ENCODE measurements around the gene SPSB1. TPM values are rescaled to one million over a fixed set of nuclear protein-coding genes. Genes with fewer than 3 reads are reported as not detected.

Gene SPSB1
- total and polyA plus RNA-seq, 10 donors, result 1.3 to 7.9 (median 4.1) TPM

DNA sequence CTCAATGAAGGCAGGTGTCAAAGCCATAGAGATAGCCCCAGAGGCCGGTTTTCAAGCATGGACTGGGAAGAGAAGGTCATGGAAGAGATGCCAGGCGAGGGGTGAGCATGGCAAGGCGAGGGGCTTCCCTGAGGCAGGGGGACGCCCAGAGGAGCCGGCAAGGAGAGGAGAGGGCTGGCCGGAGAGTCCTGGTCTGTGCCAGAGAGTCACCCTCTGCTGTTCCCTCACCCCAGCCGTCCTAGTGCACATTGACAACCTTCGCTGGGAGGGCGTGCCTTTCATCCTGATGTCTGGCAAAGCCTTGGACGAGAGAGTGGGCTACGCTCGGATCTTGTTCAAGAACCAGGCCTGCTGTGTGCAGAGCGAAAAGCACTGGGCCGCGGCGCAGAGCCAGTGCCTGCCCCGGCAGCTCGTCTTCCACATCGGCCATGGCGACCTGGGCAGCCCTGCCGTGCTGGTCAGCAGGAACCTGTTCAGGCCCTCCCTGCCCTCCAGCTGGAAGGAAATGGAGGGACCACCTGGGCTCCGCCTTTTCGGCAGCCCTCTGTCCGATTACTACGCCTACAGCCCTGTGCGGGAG lies 29.3 kb upstream of the SPSB1 start:
- Histone ChIP-seq H3K4me1 (peaks cover 0 to 31% (median 4%) of the 10 kb centered on the region in 6 donors), H3K4me3 (no peak overlapping the region), H3K36me3 (peaks cover 0 to 74% (median 42%) of the 10 kb centered on the region in 6 donors), H3K27me3 (replicated peaks in 1 of 7) (no peaks in the 10 kb centered on the region), H3K9me3 (no peaks in the 10 kb centered on the region), H3K27ac (no peak overlapping the region)
- DNase-seq, result peak; percentile 52
- WGBS, 5 donors, result 93 to 97% (median 94%) methylated on average over 26 of the region's 26 CpGs
- intact Hi-C loops (cut with DNase I; ENCODE audit: low total_unique reads), result no loop called here
- TF ChIP-seq, protein P1, sequence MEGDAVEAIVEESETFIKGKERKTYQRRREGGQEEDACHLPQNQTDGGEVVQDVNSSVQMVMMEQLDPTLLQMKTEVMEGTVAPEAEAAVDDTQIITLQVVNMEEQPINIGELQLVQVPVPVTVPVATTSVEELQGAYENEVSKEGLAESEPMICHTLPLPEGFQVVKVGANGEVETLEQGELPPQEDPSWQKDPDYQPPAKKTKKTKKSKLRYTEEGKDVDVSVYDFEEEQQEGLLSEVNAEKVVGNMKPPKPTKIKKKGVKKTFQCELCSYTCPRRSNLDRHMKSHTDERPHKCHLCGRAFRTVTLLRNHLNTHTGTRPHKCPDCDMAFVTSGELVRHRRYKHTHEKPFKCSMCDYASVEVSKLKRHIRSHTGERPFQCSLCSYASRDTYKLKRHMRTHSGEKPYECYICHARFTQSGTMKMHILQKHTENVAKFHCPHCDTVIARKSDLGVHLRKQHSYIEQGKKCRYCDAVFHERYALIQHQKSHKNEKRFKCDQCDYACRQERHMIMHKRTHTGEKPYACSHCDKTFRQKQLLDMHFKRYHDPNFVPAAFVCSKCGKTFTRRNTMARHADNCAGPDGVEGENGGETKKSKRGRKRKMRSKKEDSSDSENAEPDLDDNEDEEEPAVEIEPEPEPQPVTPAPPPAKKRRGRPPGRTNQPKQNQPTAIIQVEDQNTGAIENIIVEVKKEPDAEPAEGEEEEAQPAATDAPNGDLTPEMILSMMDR (IDR thresholded peaks at IDR 0.05 in 8 of 11, conservative IDR thresholded peaks at IDR 0.05 in 3 of 11), result no peak
- no peak for TF ChIP-seq POLR2AphosphoS5 (IDR thresholded peaks at IDR 0.05)
- TF ChIP-seq POLR2A (IDR thresholded peaks at IDR 0.05), result no peak

DNA sequence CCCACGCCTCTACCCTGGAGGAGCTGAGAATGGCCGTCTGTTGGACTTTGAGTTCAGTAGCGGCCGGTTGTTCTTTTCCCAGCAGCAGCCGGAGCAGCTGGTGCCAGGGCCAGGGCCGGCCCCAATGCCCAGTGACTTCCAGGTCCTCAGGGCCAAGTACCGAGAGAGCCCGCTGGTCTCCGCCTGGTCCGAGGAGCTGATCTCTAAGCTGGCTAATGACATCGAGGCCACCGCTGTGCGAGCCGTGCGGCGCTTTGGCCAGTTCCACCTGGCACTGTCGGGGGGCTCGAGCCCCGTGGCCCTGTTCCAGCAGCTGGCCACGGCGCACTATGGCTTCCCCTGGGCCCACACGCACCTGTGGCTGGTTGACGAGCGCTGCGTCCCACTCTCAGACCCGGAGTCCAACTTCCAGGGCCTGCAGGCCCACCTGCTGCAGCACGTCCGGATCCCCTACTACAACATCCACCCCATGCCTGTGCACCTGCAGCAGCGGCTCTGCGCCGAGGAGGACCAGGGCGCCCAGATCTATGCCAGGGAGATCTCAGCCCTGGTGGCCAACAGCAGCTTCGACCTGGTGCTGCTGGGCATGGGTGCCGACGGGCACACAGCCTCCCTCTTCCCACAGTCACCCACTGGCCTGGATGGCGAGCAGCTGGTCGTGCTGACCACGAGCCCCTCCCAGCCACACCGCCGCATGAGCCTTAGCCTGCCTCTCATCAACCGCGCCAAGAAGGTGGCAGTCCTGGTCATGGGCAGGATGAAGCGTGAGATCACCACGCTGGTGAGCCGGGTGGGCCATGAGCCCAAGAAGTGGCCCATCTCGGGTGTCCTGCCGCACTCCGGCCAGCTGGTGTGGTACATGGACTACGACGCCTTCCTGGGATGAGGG lies 28.5 kb upstream of the SPSB1 start:
- intact Hi-C loops (cut with DNase I; ENCODE audit: low total_unique reads), result no loop called here
- DNase-seq, result peak; percentile 40
- Histone ChIP-seq H3K9me3 (no peaks in the 10 kb centered on the region), H3K27me3 (replicated peaks in 1 of 7) (no peaks in the 10 kb centered on the region), H3K27ac (no peak overlapping the region), H3K4me1 (peaks cover 0 to 37% (median 8%) of the 10 kb centered on the region in 6 donors), H3K36me3 (peaks cover 0 to 83% (median 43%) of the 10 kb centered on the region in 6 donors), H3K4me3 (no peak overlapping the region)
- 93 to 97% (median 94%) methylated on average over 32 to 50 of the region's 50 CpGs for WGBS, 5 donors
- TF ChIP-seq POLR2AphosphoS5 (IDR thresholded peaks at IDR 0.05), result peak in 1 of 3 donors; percentile 54
- TF ChIP-seq, protein P1 (IDR thresholded peaks at IDR 0.05 in 8 of 11, conservative IDR thresholded peaks at IDR 0.05 in 3 of 11), result no peak

DNA sequence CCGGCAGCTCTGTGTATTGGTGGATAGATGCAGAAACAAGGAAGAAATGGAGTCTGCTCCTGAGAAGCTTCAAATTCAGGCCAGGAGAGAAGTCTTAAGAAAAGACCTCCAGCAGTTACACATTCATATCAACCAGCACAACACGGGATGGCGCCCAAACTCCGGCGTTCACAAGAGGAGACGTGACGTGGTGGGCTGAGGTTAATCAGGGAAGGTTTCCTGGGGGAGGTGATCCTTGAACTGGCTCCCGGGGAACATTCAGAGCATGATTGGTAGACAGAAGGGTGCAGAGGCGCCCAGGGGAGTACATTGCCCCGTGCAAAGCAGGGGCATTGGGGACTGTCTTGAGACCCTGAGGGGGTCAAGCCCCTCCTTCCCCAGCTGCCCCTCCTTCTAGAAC lies 27.7 kb upstream of the SPSB1 start:
- Histone ChIP-seq H3K4me1 (peaks cover 0 to 43% (median 10%) of the 10 kb centered on the region in 6 donors), H3K4me3 (no peak overlapping the region), H3K27ac (no peak overlapping the region), H3K36me3 (peaks cover 0 to 91% (median 47%) of the 10 kb centered on the region in 6 donors), H3K9me3 (no peaks in the 10 kb centered on the region), H3K27me3 (replicated peaks in 1 of 7) (no peaks in the 10 kb centered on the region)
- TF ChIP-seq POLR2AphosphoS5 (IDR thresholded peaks at IDR 0.05), result no peak
- TF ChIP-seq, protein P1 (IDR thresholded peaks at IDR 0.05 in 8 of 11, conservative IDR thresholded peaks at IDR 0.05 in 3 of 11), result no peak
- 92 to 94% (median 94%) methylated on average over 10 of the region's 10 CpGs for WGBS, 5 donors
- intact Hi-C loops (cut with DNase I; ENCODE audit: low total_unique reads), result no loop called here
- DNase-seq, result no peak

DNA sequence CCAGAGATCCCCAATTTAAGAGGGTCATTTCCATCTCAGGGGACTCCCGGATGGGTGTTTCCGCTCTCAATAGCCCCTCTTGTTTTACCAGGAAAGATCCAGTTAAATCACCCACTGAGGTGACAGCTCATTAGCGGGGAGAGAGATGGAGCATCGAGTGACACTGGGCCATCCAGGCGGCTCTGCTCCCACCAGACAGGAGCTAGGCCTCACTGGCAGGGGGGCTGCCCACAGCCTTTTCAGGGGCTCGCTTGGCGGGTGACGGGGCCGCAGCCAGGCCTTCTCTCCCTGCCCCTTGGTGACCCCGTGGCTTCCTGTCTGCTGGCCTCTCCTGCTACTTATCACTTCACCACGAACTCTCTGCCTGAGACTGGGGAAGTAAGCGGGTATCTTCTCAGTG lies 26.7 kb upstream of the SPSB1 start:
- Histone ChIP-seq H3K27me3 (replicated peaks in 1 of 7) (no peaks in the 10 kb centered on the region), H3K4me3 (no peak overlapping the region), H3K27ac (no peak overlapping the region), H3K36me3 (peaks cover 0 to 94% (median 47%) of the 10 kb centered on the region in 6 donors), H3K9me3 (no peaks in the 10 kb centered on the region), H3K4me1 (peaks cover 0 to 37% (median 10%) of the 10 kb centered on the region in 6 donors)
- TF ChIP-seq POLR2A (IDR thresholded peaks at IDR 0.05) (no peak), POLR2AphosphoS5 (IDR thresholded peaks at IDR 0.05) (peak in 1 of 3 donors; percentile 27)
- TF ChIP-seq, protein P1 (IDR thresholded peaks at IDR 0.05 in 8 of 11, conservative IDR thresholded peaks at IDR 0.05 in 3 of 11), result no peak
- WGBS, 5 donors, result 66 to 74% (median 68%) methylated on average over 8 to 12 of the region's 12 CpGs
- intact Hi-C loops (cut with DNase I; ENCODE audit: low total_unique reads), result no loop called here
- peak; percentile 20 for DNase-seq

Data from spleen (tissue), 11 donors.